Stimulated activated CD8-positive, alpha-beta memory T cell treated with anti-CD3 and anti-CD28 coated beads, Interleukin-4, amount 100 ng/mL, for 24 hours (primary cell): ENCODE measurements around the gene PIK3CB.
"Not testable (repeated sequence)": the region's sequence is repeated elsewhere in the genome, so short reads cannot be mapped to it uniquely, and the experiment has no call there.

Source experiments
- DNase-seq: peaks from one replicate; pipeline ENCODE4 v3.0.0-alpha.2; 2020; ENCODE audit warnings: low read depth

Gene PIK3CB

GRCh38 chr3:138747225-138747624 is 87.5 kb downstream of the PIK3CB start:
- no peak for DNase-seq

- DNase-seq, result no peak
These were observed 94.7 kb downstream of the PIK3CB start for GRCh38 chr3:138740072-138740471.

DNA sequence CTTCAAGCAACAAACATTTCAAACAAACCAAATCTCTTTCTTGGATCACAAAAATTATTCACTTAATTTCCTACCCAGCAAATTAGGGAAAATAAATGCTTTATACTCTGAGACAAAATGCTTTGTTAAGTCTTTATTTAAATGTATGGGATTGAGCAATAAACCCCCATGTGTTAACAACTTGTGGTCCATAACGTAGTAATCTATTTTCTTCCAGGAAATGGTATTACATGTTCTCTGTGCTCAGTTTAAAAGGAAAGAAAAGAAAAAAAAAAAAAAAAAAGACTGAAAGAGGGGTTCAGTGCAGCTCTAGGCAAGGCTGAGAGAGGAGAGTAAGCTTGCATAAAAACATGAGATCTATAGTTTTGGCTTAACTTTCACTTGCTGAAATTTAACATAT is 102.3 kb downstream of the PIK3CB start:
- DNase-seq, result no peak

- no peak for DNase-seq
These were observed 107.6 kb downstream of the PIK3CB start for GRCh38 chr3:138726946-138727730.

DNA sequence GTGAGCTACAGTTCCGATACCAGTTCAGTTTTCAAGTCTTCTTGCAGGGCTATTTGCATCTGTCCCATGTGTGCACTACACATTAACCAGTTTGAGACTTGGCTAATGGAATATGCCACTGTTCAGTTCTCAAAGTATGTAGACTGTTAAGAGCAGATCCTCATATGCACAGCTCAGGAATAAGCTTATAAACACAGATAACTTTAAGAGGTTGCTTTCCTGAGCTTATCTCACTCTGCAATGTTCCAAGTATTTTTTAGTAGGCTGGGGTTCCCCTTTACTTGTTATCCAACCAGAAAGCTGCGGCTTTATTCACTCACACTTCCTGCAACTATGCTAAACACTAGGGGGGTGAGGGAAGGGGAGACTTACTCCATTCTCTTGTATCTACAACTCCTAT is 108.7 kb downstream of the PIK3CB start:
- not testable (repeated sequence) for DNase-seq

- DNase-seq, result no peak
These were observed 109.6 kb downstream of the PIK3CB start for GRCh38 chr3:138725116-138725515.

DNA sequence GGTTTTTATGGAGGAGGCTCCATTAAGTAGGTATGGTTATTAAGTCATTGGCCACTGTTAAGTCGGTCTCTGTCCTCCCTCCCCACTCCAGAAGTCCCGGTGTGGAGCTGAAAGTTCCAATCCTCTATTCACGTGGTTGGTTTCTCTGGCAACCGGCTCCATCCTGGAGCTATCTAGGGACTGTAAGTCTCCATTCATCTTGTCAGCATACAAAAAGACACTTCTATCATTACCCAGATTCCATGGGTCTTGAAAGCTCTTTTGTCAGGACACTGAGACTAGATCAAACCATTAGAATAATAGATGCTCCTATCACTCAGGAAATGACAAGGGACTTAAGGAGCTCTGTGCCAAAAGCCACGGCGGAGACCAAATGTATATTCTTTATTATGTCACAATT is 110.3 kb downstream of the PIK3CB start:
- DNase-seq, result no peak

GRCh38 chr3:138718849-138719248 is 115.9 kb downstream of the PIK3CB start:
- no peak for DNase-seq

- no peak for DNase-seq
These were observed 117.4 kb downstream of the PIK3CB start for GRCh38 chr3:138717348-138717747.

DNA sequence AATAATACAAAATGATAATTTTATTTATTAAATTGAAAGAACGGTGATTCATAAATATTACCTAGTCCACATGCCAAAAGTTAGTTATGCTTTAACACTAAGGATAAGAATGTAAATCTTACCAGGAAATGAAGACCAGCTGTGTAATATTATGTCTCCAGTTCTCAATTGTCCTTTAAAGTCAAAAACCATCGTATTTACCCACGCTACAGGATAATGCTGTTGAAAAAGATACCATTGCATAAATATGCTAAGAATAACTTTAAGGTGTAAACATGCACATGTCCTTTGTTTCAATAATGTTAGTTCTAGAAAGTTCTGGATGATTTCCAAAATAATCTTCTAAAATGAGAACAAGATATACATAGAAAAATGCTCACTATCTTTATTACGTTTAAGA is 122.6 kb downstream of the PIK3CB start:
- DNase-seq, result no peak

- no peak for DNase-seq
These were observed 129.1 kb downstream of the PIK3CB start for GRCh38 chr3:138705675-138706074.

DNA sequence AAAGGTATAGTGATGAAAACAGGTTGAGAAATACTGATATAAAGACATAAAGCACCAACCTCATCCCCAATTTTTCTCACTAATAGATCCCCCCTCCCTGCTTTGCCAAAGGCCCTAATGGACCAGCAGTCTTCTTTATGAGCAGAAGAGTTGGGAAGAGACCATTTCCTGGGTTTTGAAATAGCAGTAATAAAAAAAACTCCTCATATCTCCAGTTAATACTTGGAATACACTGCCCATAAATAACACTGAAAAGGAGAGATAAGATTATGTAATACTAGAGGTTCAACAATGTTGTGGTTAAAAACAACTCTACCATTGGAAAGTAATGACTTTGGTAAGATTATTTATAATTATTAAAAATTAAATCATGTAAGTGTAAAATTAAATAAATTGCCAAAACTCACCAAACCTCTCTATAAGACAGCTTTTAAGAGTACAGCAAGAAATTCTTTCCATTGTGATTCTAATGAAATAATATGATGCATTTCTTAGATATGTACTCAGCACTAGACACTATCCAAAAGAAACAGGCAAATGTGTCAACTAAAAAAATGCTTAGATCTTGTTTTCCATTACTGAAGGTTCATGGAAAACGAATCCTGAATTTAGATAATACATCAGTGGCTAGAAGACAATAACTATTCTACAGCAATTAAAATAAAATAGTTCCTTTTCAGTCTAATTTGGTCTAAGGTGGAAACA is 137.9 kb downstream of the PIK3CB start:
- no peak for DNase-seq

DNA sequence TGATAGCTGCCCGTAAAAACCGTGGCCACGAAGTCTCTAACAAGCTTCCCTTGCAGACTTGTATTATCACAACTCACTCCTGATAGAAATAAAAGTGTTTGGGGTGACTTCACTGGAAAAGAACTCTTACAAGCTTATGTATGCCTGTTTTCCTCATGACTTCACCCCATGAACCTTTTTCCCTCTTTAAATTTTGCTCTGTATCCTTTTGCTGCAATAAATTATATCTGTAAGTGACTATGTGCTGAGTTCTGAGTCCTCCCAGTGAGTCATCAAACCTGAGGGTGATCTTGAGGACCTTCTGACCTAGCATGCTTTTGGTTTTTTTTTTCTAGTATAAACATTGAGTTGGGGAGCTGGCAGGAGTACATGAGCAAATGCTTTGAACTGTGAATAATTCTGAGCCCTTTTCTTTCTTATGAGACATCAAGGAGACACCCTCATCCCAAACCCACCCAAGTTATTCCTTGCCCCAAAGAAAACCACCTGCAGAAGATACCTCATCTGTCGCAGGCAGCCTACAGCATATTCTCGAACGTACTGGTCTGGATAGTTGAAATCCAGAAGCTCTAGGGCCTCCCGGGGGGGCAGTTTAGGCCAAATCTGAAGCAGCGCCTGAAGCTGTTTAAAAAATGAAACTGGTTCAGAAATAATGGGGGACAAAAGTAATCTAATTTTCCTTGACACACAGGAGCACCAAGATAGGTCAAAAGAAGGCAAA is 140.3 kb downstream of the PIK3CB start:
- no peak for DNase-seq

- no peak for DNase-seq
These were observed 142.6 kb downstream of the PIK3CB start for GRCh38 chr3:138692152-138692551.

DNA sequence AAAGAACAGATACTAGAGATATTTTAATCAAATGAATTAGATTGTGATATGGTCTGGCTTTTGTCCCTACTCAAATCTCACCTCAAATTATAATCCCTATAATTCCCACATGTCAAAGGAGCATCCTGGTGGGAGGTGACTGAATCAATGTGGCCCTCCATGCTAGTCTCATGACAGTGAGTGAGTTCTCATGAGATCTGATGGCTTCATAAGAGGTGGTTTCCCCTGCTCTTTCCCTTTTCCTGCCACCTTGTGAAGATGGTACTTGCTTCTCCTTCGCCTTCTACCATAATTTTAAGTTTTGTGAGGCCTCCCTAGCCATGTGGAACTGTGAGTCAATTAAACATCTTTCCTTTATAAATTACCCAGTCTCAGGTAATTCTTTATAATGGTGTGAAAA is 143.4 kb downstream of the PIK3CB start:
- no peak for DNase-seq

GRCh38 chr3:138690036-138690435 is 144.7 kb downstream of the PIK3CB start:
- DNase-seq, result no peak

GRCh38 chr3:138688871-138689299 is 145.8 kb downstream of the PIK3CB start:
- no peak for DNase-seq

- DNase-seq, result no peak
These were observed 147.5 kb downstream of the PIK3CB start for GRCh38 chr3:138687236-138687635.

DNA sequence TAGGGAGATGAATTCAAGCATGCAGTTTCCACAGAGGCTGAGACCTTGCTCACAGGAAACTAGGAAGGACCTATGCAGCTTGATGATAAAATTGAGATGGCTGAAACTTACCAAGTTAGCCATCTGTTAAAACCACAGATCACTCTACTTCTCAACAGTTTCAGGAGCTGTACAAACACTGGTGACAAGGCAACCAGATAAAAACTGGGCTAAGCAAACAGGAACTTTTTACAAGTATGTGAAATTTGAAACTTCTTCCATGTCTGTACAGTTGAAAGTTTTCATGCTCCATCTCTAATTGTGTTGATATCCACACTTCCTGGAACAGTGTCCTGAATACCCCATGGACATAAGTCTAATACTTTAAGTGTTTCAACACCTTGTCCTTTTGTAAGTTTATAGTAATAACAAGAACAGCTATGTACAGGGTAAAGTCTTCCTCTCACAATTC is 147.9 kb downstream of the PIK3CB start:
- DNase-seq, result no peak

GRCh38 chr3:138684396-138684795 is 150.3 kb downstream of the PIK3CB start:
- DNase-seq, result no peak

GRCh38 chr3:138682648-138683047 is 152.1 kb downstream of the PIK3CB start:
- DNase-seq, result no peak

GRCh38 chr3:138681463-138682220 is 153.1 kb downstream of the PIK3CB start:
- DNase-seq, result no peak
